ENCODE results near the gene EPB41L1. TPM values are rescaled to one million over a fixed set of nuclear protein-coding genes. Genes with fewer than 3 reads are reported as not detected.

EPB41L1 gene
- total RNA-seq, 1 donor from 2014 or later = 31.4 TPM

DNA sequence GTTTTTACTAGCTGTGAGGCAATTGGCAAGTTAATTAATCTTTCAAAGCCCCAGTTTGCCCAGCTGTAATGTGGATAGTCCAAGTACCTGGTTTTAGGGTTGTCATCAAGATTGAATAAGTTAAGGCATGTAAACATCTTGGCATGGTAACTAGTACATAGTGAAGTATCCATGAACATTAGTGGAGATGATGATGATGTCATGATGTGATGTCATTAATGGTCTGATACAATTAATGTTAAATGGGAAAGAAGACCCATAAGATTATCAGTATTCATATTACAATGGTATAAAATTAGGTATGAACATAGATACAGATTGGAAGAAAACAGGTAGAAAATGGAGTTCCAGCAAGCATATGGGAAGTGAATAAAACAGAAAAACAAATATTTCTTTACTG is 5.3 kb downstream of the EPB41L1 start:
- H3K36me3 Mint-ChIP-seq (ENCODE audit: unreplicated experiment) = no peaks in the 10 kb centered on the region
- H3K4me3 Mint-ChIP-seq (ENCODE audit: unreplicated experiment) = no peak overlapping the region
- peaks cover 18% of the 10 kb centered on the region for H3K4me1 Mint-ChIP-seq (ENCODE audit: unreplicated experiment)
- H3K27ac Mint-ChIP-seq (ENCODE audit: unreplicated experiment) = no peak overlapping the region
- no peak for DNase-seq (ENCODE audit: extremely low spot score, unreplicated experiment)
- no peaks in the 10 kb centered on the region for H3K27me3 Mint-ChIP-seq (ENCODE audit: unreplicated experiment)
- no peaks in the 10 kb centered on the region for H3K9me3 Mint-ChIP-seq (ENCODE audit: unreplicated experiment)
- TF ChIP-seq, protein P1, sequence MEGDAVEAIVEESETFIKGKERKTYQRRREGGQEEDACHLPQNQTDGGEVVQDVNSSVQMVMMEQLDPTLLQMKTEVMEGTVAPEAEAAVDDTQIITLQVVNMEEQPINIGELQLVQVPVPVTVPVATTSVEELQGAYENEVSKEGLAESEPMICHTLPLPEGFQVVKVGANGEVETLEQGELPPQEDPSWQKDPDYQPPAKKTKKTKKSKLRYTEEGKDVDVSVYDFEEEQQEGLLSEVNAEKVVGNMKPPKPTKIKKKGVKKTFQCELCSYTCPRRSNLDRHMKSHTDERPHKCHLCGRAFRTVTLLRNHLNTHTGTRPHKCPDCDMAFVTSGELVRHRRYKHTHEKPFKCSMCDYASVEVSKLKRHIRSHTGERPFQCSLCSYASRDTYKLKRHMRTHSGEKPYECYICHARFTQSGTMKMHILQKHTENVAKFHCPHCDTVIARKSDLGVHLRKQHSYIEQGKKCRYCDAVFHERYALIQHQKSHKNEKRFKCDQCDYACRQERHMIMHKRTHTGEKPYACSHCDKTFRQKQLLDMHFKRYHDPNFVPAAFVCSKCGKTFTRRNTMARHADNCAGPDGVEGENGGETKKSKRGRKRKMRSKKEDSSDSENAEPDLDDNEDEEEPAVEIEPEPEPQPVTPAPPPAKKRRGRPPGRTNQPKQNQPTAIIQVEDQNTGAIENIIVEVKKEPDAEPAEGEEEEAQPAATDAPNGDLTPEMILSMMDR (IDR thresholded peaks at IDR 0.05) = no peak

DNA sequence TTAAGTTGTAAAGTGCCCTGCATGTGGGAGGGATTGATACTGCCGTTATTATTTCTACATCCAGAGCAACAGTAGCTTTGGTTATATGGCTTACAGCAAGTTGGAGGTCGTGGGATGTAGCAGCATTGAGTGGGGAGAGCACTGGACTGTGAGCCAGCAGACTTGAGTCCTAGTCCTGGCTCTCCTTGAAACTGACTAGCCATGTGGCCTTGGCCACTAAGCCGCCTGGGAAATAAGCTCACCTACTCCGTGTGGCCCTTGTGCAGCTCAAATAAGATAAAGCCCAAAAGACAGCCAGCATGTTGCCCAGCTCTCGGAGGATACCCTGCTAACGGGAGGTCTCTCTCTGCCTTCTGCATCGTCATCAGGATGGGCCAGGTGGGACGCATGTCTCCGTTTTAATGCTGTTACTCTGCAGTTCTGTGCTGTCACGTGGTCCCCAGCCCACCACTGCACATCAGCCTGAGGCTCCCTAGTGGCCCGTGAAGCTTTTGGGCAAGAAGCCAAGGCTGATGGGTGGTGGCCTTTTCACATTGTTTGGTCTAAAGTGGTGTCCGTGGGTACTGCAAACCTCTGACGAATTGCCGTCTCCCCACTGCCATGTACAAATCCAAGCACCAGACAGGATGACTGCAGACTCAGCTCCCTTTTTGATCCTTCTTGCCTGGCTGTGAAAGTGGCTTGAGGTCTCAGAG is 7.9 kb downstream of the EPB41L1 start:
- Mint-ChIP-seq H3K27ac (ENCODE audit: unreplicated experiment) (no peak overlapping the region), H3K4me1 (ENCODE audit: unreplicated experiment) (peaks cover 7% of the 10 kb centered on the region), H3K4me3 (ENCODE audit: unreplicated experiment) (no peak overlapping the region), H3K27me3 (ENCODE audit: unreplicated experiment) (no peaks in the 10 kb centered on the region), H3K9me3 (ENCODE audit: unreplicated experiment) (no peaks in the 10 kb centered on the region), H3K36me3 (ENCODE audit: unreplicated experiment) (no peaks in the 10 kb centered on the region)
- TF ChIP-seq, protein P1 (IDR thresholded peaks at IDR 0.05) = no peak
- DNase-seq (ENCODE audit: extremely low spot score, unreplicated experiment) = no peak

DNA sequence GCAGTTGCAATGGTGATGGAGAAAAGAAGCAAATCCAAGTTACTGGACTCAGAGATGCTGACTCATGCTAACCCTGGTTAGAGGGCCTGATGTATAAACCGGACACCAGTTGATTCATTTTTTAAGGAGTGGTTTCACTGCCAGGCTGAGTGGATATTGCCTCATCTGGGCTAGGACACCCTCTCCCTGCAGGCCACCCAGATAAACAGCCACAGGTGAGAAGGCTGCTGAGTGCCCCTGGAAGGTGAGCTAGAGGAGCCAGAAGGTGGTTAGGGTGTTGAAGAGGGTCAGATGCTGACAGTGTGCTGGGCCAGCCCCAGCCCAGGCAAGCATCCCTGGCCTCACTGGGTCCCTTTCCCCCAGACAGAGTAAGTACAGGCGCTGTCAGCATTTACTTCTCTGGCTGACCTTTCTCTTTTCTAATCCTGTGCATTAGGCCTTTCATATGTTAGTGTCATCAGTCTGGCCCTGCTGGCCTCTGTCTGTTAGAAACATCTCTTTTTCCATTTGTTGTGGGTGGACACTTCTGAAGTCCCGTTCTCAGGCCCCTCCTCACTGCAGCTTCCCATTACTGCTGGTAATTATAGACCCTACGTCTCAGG is 13.5 kb downstream of the EPB41L1 start:
- Mint-ChIP-seq H3K36me3 (ENCODE audit: unreplicated experiment) (peaks cover 6% of the 10 kb centered on the region), H3K4me1 (ENCODE audit: unreplicated experiment) (peaks cover 8% of the 10 kb centered on the region), H3K9me3 (ENCODE audit: unreplicated experiment) (no peaks in the 10 kb centered on the region), H3K27ac (ENCODE audit: unreplicated experiment) (no peak overlapping the region), H3K27me3 (ENCODE audit: unreplicated experiment) (no peaks in the 10 kb centered on the region), H3K4me3 (ENCODE audit: unreplicated experiment) (no peak overlapping the region)
- no peak for DNase-seq (ENCODE audit: extremely low spot score, unreplicated experiment)
- TF ChIP-seq, protein P1 (IDR thresholded peaks at IDR 0.05) = no peak

DNA sequence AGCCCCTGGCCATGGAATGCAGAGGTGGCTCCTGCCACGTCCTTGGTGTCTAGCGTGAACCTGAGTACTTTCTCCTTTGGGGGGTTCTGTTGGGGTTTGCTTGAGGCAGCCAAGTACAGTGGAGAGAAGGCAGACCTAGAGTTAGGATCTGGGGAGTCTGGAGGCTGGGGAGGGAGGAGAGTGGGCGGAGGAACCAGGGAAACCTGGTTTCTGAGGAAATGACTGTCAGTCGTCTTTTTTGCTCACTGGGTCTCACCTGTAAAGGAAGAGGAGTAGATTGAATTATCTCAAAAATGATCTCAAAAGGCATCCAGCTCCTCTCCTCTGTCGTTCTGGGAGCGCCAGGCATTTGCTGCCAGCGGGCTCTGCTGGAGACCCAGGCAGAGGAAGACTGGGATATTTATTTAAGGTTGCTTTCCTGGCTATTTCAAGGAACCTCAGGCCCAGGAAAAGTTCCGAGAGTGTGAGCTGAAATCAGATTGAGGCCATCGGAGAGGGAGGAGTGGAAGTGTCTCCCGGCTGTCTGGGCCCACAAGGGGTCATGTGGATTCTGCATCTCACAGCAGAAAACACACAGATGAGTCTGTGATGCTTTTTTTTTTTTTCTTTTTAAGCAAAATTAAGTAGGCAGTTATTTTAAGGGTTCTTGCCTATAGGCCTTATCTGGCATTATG is 16.1 kb downstream of the EPB41L1 start:
- no peak overlapping the region for H3K4me3 Mint-ChIP-seq (ENCODE audit: unreplicated experiment)
- DNase-seq (ENCODE audit: extremely low spot score, unreplicated experiment) = no peak
- H3K4me1 Mint-ChIP-seq (ENCODE audit: unreplicated experiment) = peaks cover 15% of the 10 kb centered on the region
- H3K36me3 Mint-ChIP-seq (ENCODE audit: unreplicated experiment) = peaks cover 8% of the 10 kb centered on the region
- H3K27ac Mint-ChIP-seq (ENCODE audit: unreplicated experiment) = no peak overlapping the region
- TF ChIP-seq, protein P1 (IDR thresholded peaks at IDR 0.05) = no peak
- H3K9me3 Mint-ChIP-seq (ENCODE audit: unreplicated experiment) = no peaks in the 10 kb centered on the region
- H3K27me3 Mint-ChIP-seq (ENCODE audit: unreplicated experiment) = no peaks in the 10 kb centered on the region

DNA sequence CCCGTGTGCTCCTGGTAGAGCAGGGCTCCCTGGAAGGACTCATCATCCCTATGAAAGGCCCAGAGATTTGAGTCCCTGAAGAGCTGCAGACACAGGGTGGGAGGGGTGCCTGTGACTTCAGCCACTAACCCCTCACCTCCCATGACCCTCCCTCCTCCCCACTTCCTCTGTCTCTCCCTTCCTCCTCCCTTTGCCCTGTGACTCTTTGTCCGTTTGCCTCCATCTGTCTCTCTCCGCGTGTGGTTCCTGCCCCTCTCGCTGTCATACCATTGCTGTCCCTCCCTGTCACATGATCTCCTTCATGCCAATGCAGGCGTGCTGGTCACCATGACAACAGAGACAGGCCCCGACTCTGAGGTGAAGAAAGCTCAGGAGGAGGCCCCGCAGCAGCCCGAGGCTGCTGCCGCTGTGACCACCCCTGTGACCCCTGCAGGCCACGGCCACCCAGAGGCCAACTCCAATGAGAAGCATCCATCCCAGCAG is 19.0 kb downstream of the EPB41L1 start:
- TF ChIP-seq, protein P1 (IDR thresholded peaks at IDR 0.05) = no peak
- DNase-seq (ENCODE audit: extremely low spot score, unreplicated experiment) = no peak
- H3K27ac Mint-ChIP-seq (ENCODE audit: unreplicated experiment) = no peak overlapping the region
- no peak overlapping the region for H3K4me3 Mint-ChIP-seq (ENCODE audit: unreplicated experiment)
- peaks cover 18% of the 10 kb centered on the region for H3K36me3 Mint-ChIP-seq (ENCODE audit: unreplicated experiment)
- peaks cover 15% of the 10 kb centered on the region for H3K4me1 Mint-ChIP-seq (ENCODE audit: unreplicated experiment)
- H3K9me3 Mint-ChIP-seq (ENCODE audit: unreplicated experiment) = no peaks in the 10 kb centered on the region
- H3K27me3 Mint-ChIP-seq (ENCODE audit: unreplicated experiment) = no peaks in the 10 kb centered on the region
